Natural killer cell (primary cell): ENCODE measurements around the gene PRKACA. TPM values are rescaled to one million over a fixed set of nuclear protein-coding genes. Genes with fewer than 3 reads are reported as not detected.

Experiments used
- ATAC-seq, 3 donors: fragments of 150-1000 bp in 2 of 3; fragments of 200-7000 bp in 1 of 3; cut with Tn5 transposase; 1 replicate in 1 of 3; 2 replicates in 2 of 3; pipeline ENCODE4 v1.10.0; 2021; ENCODE audit warnings: mild to moderate bottlenecking in 2 of 3, moderate library complexity in 2 of 3
- DNase-seq, 2 donors: peaks; one replicate each; pipeline versions ENCODE4 v3.0.0 to v3.0.0-alpha.2; 2013 to 2021; ENCODE audit warnings: mixed read lengths in 1 of 2
- H3K27ac ChIP-seq: one replicate; pipeline ENCODE4 v1.5.1; 2013; ENCODE audit warnings: mild to moderate bottlenecking, low read length
- H3K27me3 ChIP-seq: one replicate; pipeline ENCODE4 v1.6.1; 2013; ENCODE audit warnings: low read length; ENCODE audit not compliant: control insufficient read depth, insufficient read depth
- H3K36me3 ChIP-seq: one replicate; pipeline ENCODE4 v1.6.1; 2013; ENCODE audit warnings: low read length; ENCODE audit not compliant: control insufficient read depth, insufficient read depth
- H3K4me1 ChIP-seq: one replicate; pipeline ENCODE4 v1.6.1; 2013; ENCODE audit warnings: low read length; ENCODE audit not compliant: control insufficient read depth, insufficient read depth
- H3K4me3 ChIP-seq: one replicate; pipeline ENCODE4 v1.5.1; 2013; ENCODE audit warnings: low read length
- H3K9me3 ChIP-seq: one replicate; pipeline ENCODE4 v1.6.1; 2013; ENCODE audit warnings: low read length; ENCODE audit not compliant: control insufficient read depth, insufficient read depth
- H3K27ac Mint-ChIP-seq, 2 donors: one replicate each; pipeline ENCODE4 v1.8.0; 2022; ENCODE audit warnings: mild to moderate bottlenecking in 2 of 2, mixed read lengths in 2 of 2, moderate library complexity in 1 of 2
- H3K27me3 Mint-ChIP-seq, 2 donors: one replicate each; pipeline ENCODE4 v1.8.0; 2022; ENCODE audit warnings: low read depth in 2 of 2, mixed read lengths in 2 of 2
- H3K36me3 Mint-ChIP-seq: one replicate; pipeline ENCODE4 v1.8.0; 2022; ENCODE audit warnings: mixed read lengths
- H3K4me1 Mint-ChIP-seq, 2 donors: one replicate each; pipeline ENCODE4 v1.8.0; 2022; ENCODE audit warnings: mixed read lengths in 2 of 2
- H3K4me3 Mint-ChIP-seq: one replicate; pipeline ENCODE4 v1.8.0; 2022; ENCODE audit warnings: mild to moderate bottlenecking, moderate library complexity, mixed read lengths
- H3K9me3 Mint-ChIP-seq, 2 donors: one replicate each; pipeline ENCODE4 v1.8.0; 2022; ENCODE audit warnings: mixed read lengths in 2 of 2
- WGBS: methylation state at CpG from one replicate; pipeline ENCODE4 v1.1.7; 2013; ENCODE audit warnings: missing lambda C conversion rate; ENCODE audit not compliant: insufficient coverage; 5-methylcytosine and 5-hydroxymethylcytosine counted together
- intact Hi-C: fragments of 100-400 bp; cut with micrococcal nuclease; formaldehyde crosslinking; loops from one replicate; pipeline ENCODE4 v1.14.2; 2022
- total RNA-seq, 4 donors: library from RNA; stranded (reverse); fragments of 120-200 nt in 1 of 4; gene quantifications; one replicate each; pipeline versions ENCODE4 v1.2.3 to v1.2.4, GENCODE V29; 2013 to 2022
- TF ChIP-seq, protein P1 (sequence below): fragments of 200-600 bp; IDR thresholded peaks from one replicate; pipeline ENCODE4 v1.8.0; 2022; ENCODE audit warnings: antibody characterized with exemption

The PRKACA gene
- total RNA-seq, 3 donors from 2014 or later (not counting 1 experiment from before 2014, with no cell fraction given) = 68.6 to 71.8 (median 69.3) TPM

DNA sequence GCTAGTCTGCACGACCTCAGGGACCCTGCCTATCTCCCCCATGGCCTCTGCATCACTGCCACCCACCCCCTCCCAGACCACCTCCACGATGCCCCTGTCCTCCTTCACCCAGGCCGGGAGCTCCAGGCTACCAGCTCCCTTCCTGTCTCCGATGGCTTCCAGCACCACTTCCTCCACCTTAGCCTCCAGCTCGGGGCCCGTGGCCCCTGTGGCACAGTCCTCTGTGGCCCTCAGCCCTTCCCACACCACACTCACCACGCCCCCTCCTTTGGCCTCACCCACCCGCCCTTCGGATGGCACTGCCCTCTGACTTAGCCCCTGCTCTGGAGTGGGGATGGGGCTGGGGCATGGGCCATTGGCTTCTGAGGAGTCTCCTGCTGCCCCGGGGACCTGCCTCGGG, 62.8 kb downstream of the PRKACA start:
- no peaks in the 10 kb centered on the region for H3K36me3 Mint-ChIP-seq
- TF ChIP-seq, protein P1, sequence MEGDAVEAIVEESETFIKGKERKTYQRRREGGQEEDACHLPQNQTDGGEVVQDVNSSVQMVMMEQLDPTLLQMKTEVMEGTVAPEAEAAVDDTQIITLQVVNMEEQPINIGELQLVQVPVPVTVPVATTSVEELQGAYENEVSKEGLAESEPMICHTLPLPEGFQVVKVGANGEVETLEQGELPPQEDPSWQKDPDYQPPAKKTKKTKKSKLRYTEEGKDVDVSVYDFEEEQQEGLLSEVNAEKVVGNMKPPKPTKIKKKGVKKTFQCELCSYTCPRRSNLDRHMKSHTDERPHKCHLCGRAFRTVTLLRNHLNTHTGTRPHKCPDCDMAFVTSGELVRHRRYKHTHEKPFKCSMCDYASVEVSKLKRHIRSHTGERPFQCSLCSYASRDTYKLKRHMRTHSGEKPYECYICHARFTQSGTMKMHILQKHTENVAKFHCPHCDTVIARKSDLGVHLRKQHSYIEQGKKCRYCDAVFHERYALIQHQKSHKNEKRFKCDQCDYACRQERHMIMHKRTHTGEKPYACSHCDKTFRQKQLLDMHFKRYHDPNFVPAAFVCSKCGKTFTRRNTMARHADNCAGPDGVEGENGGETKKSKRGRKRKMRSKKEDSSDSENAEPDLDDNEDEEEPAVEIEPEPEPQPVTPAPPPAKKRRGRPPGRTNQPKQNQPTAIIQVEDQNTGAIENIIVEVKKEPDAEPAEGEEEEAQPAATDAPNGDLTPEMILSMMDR = no peak
- no peaks in the 10 kb centered on the region for H3K9me3 ChIP-seq
- no peak overlapping the region for H3K4me3 Mint-ChIP-seq
- peaks cover 17 to 21% of the 10 kb centered on the region in 2 donors for H3K27me3 Mint-ChIP-seq
- H3K27ac ChIP-seq = no peak overlapping the region
- peaks cover 18% of the 10 kb centered on the region for H3K27me3 ChIP-seq
- H3K4me1 ChIP-seq = peaks cover 21% of the 10 kb centered on the region
- peaks cover 9 to 26% of the 10 kb centered on the region in 2 donors for H3K4me1 Mint-ChIP-seq
- WGBS = 32% methylated on average over 9 of the region's 11 CpGs
- intact Hi-C loops = no loop called here
- H3K36me3 ChIP-seq = peaks cover 30% of the 10 kb centered on the region
- DNase-seq = no peak
- H3K4me3 ChIP-seq = no peak overlapping the region
- peak overlapping the region in 1 of 2 donors; percentile 21 for H3K27ac Mint-ChIP-seq
- no peaks in the 10 kb centered on the region for H3K9me3 Mint-ChIP-seq
- ATAC-seq = peak in 1 of 3 donors; percentile 11

DNA sequence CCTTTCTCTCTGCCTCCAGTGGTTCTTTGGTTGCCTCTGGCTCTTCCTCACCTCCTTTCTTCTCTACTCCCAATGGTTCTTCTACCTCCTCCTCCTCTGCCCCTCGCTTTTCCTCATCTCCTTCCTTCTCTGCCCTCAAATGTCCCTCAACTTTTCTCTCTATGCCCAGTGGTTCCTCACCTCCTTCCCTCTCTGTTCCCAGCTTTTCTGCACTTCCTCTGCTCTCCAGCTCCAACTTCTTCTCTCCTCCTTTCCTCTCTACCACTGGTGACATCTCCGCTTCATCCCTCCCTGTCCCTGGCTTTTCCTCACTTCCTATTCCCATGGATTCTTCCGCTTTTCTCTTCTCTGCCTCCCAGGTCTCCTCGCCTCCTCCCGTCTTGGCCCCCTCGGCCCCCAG, 63.5 kb downstream of the PRKACA start:
- Histone ChIP-seq H3K9me3 (no peaks in the 10 kb centered on the region), H3K4me3 (no peak overlapping the region), H3K4me1 (peaks cover 20% of the 10 kb centered on the region), H3K27me3 (peaks cover 15% of the 10 kb centered on the region), H3K27ac (no peak overlapping the region), H3K36me3 (peaks cover 33% of the 10 kb centered on the region)
- TF ChIP-seq, protein P1 = no peak
- no peaks in the 10 kb centered on the region for H3K36me3 Mint-ChIP-seq
- H3K27ac Mint-ChIP-seq = peak overlapping the region in 1 of 2 donors; percentile 21
- WGBS = 80% methylated on average over 6 of the region's 6 CpGs
- intact Hi-C loops = no loop called here
- H3K4me3 Mint-ChIP-seq = no peak overlapping the region
- H3K27me3 Mint-ChIP-seq = peaks cover 12 to 16% of the 10 kb centered on the region in 2 donors
- ATAC-seq = no peak
- no peaks in the 10 kb centered on the region for H3K9me3 Mint-ChIP-seq
- DNase-seq = no peak
- H3K4me1 Mint-ChIP-seq = peaks cover 9 to 26% of the 10 kb centered on the region in 2 donors

DNA sequence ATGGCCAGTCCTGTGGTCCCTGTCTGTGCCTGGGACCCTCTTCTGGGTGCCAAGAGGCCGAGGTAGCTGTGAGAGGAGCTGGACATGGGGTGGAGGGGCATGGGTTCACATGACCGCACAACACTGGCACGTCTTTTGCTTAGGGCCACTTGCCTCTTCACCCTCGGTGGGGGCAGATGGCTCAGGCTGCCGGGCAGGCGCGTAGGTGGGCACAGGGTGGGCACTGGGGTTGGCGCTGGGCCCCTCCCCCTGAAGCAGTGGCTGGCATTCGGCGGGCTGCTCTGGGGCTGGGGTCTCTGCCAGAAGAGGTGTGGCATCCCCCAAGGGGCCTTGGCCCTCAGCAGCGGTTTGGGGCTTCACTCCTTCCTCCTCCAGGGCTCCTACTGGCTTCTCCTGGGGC, 64.1 kb downstream of the PRKACA start:
- ATAC-seq = no peak
- Histone ChIP-seq H3K4me1 (peaks cover 14% of the 10 kb centered on the region), H3K36me3 (peaks cover 39% of the 10 kb centered on the region), H3K4me3 (no peak overlapping the region), H3K27ac (no peak overlapping the region), H3K27me3 (peaks cover 9% of the 10 kb centered on the region), H3K9me3 (no peaks in the 10 kb centered on the region)
- H3K36me3 Mint-ChIP-seq = no peaks in the 10 kb centered on the region
- WGBS = 90% methylated on average over 11 of the region's 11 CpGs
- H3K27me3 Mint-ChIP-seq = peaks cover 7 to 10% of the 10 kb centered on the region in 2 donors
- TF ChIP-seq, protein P1 = no peak
- peaks cover 5 to 23% of the 10 kb centered on the region in 2 donors for H3K4me1 Mint-ChIP-seq
- DNase-seq = peak in 1 of 2 donors; percentile 11
- intact Hi-C loops = no loop called here
- H3K27ac Mint-ChIP-seq = peak overlapping the region in 1 of 2 donors; percentile 21
- no peaks in the 10 kb centered on the region for H3K9me3 Mint-ChIP-seq
- no peak overlapping the region for H3K4me3 Mint-ChIP-seq

DNA sequence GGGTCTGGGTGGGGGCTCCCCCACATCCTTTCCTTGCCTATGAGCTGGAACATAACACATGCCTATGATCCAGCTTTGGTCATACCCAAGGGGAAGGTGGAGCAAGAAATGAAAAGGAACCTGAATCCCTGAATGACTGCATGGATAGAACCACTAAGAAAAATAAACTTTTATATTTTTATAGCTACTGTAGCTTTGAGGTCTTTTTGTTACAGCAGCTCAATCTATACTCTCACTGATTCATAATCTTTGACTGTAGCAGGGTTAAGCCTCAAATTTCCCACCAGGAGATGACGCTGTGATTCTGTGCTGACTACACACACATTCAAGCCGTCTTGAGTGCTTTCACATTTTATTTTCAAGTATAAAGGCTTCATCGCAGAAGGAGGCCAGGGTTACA, 64.5 kb downstream of the PRKACA start:
- no peak for DNase-seq
- intact Hi-C loops = no loop called here
- TF ChIP-seq, protein P1 = no peak
- Histone ChIP-seq H3K4me1 (peaks cover 9% of the 10 kb centered on the region), H3K36me3 (peaks cover 43% of the 10 kb centered on the region), H3K27ac (no peak overlapping the region), H3K4me3 (no peak overlapping the region), H3K9me3 (no peaks in the 10 kb centered on the region), H3K27me3 (peaks cover 5% of the 10 kb centered on the region)
- H3K4me1 Mint-ChIP-seq = peaks cover under 1 to 22% of the 10 kb centered on the region in 2 donors
- no peaks in the 10 kb centered on the region for H3K36me3 Mint-ChIP-seq
- H3K27me3 Mint-ChIP-seq = peaks cover 3 to 5% of the 10 kb centered on the region in 2 donors
- no peak overlapping the region for H3K4me3 Mint-ChIP-seq
- 94% methylated on average over 3 of the region's 3 CpGs for WGBS
- peak overlapping the region in 1 of 2 donors; percentile 56 for H3K27ac Mint-ChIP-seq
- no peak for ATAC-seq
- H3K9me3 Mint-ChIP-seq = no peaks in the 10 kb centered on the region
